ENCODE measurements around the gene SEC61A2. TPM values are rescaled to one million over a fixed set of nuclear protein-coding genes. Genes with fewer than 3 reads are reported as not detected.

Gene SEC61A2
- total and polyA plus RNA-seq, 2 donors (not counting 3 experiments of a cell fraction or from before 2014, with no cell fraction given): 7.3 to 7.5 TPM

GRCh38 chr10:12208460-12208859 is 79.0 kb downstream of the SEC61A2 start:
- CTCF ChIA-PET: no interaction called here

More at GRCh38 chr10:12208460-12208859, 79.0 kb downstream of the SEC61A2 start:
- POLR2A ChIA-PET: no interaction called here
- Histone ChIP-seq H3K9me1 (replicated peaks; ENCODE audit: control insufficient read depth, extremely low read depth, insufficient read depth, low read length) (no peaks in the 10 kb centered on the region), H2AFZ (ENCODE audit: low read depth, low read length) (no peak overlapping the region), H4K20me1 (replicated peaks; ENCODE audit: control insufficient read depth, extremely low read depth, insufficient read depth, low read length) (no peaks in the 10 kb centered on the region), H3K4me3 (replicated peaks in 1 of 3; ENCODE audit: insufficient read depth in 1 of 3, low read depth in 1 of 3, low read length in 3 of 3) (no peak overlapping the region), H3K27ac (ENCODE audit: insufficient read depth, low read depth, low read length) (no peak overlapping the region), H3K9me3 (replicated peaks; ENCODE audit: control insufficient read depth, insufficient read depth, low read length) (no peaks in the 10 kb centered on the region), H3K4me2 (ENCODE audit: insufficient read depth, low read length) (no peak overlapping the region), H3K36me3 (ENCODE audit: control insufficient read depth in 2 of 2, extremely low read depth in 1 of 2, insufficient read depth in 2 of 2, low read length in 2 of 2) (peaks cover 10 to 26% of the 10 kb centered on the region in 2 experiments), H3K79me2 (ENCODE audit: control insufficient read depth, insufficient read depth, low read length) (peaks cover 55% of the 10 kb centered on the region), H3K4me1 (ENCODE audit: control insufficient read depth, extremely low read depth, insufficient read depth, low read length) (no peaks in the 10 kb centered on the region), H3K27me3 (ENCODE audit: control insufficient read depth in 2 of 2, insufficient read depth in 2 of 2, low read length in 2 of 2) (no peaks in the 10 kb centered on the region), H3K9ac (replicated peaks; ENCODE audit: extremely low read depth, insufficient read depth, low read length) (no peak overlapping the region)
- dilution Hi-C loops (cut with MboI; ENCODE audit: extremely low pct_ligation_motif_present, low sequenced_read_pairs): no loop called here
- intact Hi-C loops (cut with micrococcal nuclease): no loop called here
- TF ChIP-seq MYC (IDR thresholded peaks at IDR 0.05; ENCODE audit: low read depth, low read length) (no peak), GATA2 (IDR thresholded peaks at IDR 0.05; ENCODE audit: insufficient read depth, insufficient read length, low read depth, low read length) (no peak), MAX (IDR thresholded peaks at IDR 0.05; ENCODE audit: insufficient read depth, insufficient read length) (no peak), CTCF (IDR thresholded peaks at IDR 0.05; ENCODE audit: extremely low read depth in 1 of 2, insufficient read depth in 1 of 2, low read depth in 1 of 2, low read length in 2 of 2) (no peak)
- DNase-seq (ENCODE audit: low read depth, low spot score) (no peak), FAIRE-seq (no peak)
- BruUV-seq (replicated peaks): no TSS peak

Data from endothelial cell of umbilical vein (primary cell).